GM12892 (cell line): ENCODE results near the gene FBXO28.

Experiments used
- POLR2A ChIP-seq: IDR thresholded peaks from 2 replicates; pipeline ENCODE4 v1.6.1; 2011; ENCODE audit warnings: low read depth, low read length, control low read depth
- POLR2AphosphoS5 ChIP-seq: IDR thresholded peaks from 2 replicates; pipeline ENCODE4 v1.6.1; 2011; ENCODE audit warnings: low read depth, low read length, control low read depth

- TF ChIP-seq POLR2A (no peak), POLR2AphosphoS5 (no peak)
Observed at GRCh38 chr1:224069138-224069537, 44.8 kb upstream of the FBXO28 start.
